ENCODE measurements around the gene FMC1. TPM values are rescaled to one million over a fixed set of nuclear protein-coding genes. Genes with fewer than 3 reads are reported as not detected.
"Not testable (repeated sequence)": the region's sequence is repeated elsewhere in the genome, so short reads cannot be mapped to it uniquely, and the experiment has no call there.

The FMC1 gene
- polyA plus RNA-seq, 3 donors from 2014 or later, result 35.9 to 59.9 (median 37.2) TPM

DNA sequence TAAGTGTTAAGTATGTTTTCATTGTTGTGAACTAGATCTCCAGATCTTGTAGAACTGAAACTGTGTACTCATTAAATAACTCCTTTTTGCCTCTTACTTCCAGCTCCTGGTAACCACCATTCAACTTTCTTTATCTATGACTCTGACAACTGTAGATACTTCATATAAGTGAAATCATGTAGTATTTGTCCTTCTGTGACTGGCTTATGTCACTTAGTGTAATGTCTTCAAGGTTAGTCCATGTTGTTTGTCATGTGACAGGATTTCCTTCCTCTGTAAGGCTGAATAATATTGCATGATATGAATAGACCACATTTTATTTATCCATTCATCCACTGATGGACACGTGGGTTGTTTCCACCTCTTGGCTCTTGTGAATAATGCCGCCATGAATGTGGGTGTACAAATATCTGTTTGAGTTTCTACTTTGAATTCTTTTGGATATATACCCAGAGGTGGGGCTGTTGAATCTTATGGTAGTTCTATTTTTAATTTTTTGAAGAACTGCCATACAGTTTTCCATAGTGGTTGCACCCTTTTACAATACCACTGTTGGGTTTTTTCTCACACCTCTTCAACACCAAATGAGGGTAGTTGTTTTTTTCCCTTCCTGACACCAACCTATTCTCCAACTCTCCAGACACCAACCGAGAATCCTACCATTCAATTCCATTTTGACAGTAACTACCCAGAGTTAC, 10.7 kb upstream of the FMC1 start:
- Mint-ChIP-seq H3K27me3 (ENCODE audit: low read depth in 3 of 3) (peaks cover 0 to 6% (median 4%) of the 10 kb centered on the region in 3 donors), H3K4me1 (peaks cover 0 to 2% of the 10 kb centered on the region in 2 donors), H3K36me3 (no peaks in the 10 kb centered on the region), H3K4me3 (no peak overlapping the region), H3K27ac (no peak overlapping the region), H3K9me3 (no peaks in the 10 kb centered on the region)
- no peak for DNase-seq

- peaks cover 0 to 2% of the 10 kb centered on the region in 2 donors for H3K4me1 Mint-ChIP-seq
- H3K27me3 Mint-ChIP-seq (ENCODE audit: low read depth in 3 of 3), result peaks cover 0 to 6% (median 3%) of the 10 kb centered on the region in 3 donors
- no peak overlapping the region for H3K4me3 Mint-ChIP-seq
- DNase-seq, result no peak
- no peaks in the 10 kb centered on the region for H3K9me3 Mint-ChIP-seq
- H3K36me3 Mint-ChIP-seq, result no peaks in the 10 kb centered on the region
- H3K27ac Mint-ChIP-seq, result no peak overlapping the region
Measured at GRCh38 chr7:139332697-139333359, 8.3 kb upstream of the FMC1 start.

- not testable (repeated sequence) for DNase-seq; H3K4me1 Mint-ChIP-seq; H3K27me3 Mint-ChIP-seq (ENCODE audit: low read depth in 3 of 3); H3K36me3 Mint-ChIP-seq; H3K4me3 Mint-ChIP-seq; H3K9me3 Mint-ChIP-seq; H3K27ac Mint-ChIP-seq
Measured at GRCh38 chr7:139333443-139333842, 7.7 kb upstream of the FMC1 start.

DNA sequence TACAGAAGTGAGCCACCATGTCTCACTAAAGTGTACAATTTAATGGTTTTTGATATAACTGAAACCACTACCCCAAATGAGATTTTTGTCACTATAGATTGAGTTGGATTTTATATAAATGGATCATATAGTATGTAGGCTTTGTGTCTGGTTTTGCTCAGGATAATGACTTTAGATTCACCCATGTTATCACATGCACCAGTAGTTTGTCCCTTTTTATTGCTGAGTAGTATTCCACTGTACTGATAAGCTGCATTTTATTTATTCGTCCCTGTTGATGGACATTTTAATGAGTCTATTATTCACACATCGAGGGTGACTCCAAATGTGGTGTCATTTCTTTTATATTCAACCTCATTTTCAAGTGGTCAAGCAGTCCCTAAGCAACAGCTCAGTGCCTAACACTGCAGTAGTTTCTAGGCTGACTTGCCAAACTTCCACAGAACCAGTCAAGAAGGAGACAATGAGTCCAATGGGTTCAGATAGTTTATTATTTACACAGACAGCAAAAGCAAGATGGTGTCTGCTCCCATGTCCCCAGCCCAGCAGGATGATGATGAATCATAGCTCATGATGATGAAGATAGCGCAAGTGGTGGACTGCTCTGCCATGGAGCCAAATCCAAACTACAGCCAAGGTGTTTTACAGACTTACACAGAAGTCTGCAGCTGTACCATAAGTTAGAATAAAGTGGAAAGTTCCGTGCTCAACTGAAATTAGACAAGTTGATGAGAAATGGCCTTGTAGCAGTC, 6.6 kb upstream of the FMC1 start:
- H3K36me3 Mint-ChIP-seq, result no peaks in the 10 kb centered on the region
- DNase-seq, result no peak
- peaks cover 6 to 7% of the 10 kb centered on the region in 2 donors for H3K4me1 Mint-ChIP-seq
- peaks cover 0 to 7% (median 0%) of the 10 kb centered on the region in 6 donors for H3K9me3 Mint-ChIP-seq
- H3K4me3 Mint-ChIP-seq, result no peak overlapping the region
- peaks cover 5 to 9% (median 6%) of the 10 kb centered on the region in 3 donors for H3K27me3 Mint-ChIP-seq (ENCODE audit: low read depth in 3 of 3)
- H3K27ac Mint-ChIP-seq, result no peak overlapping the region

GRCh38 chr7:139339025-139339424, 2.1 kb upstream of the FMC1 start:
- peaks cover 0 to 8% (median 0%) of the 10 kb centered on the region in 3 donors for H3K36me3 Mint-ChIP-seq
- peak overlapping the region; percentile 96 to 100 (median 98) for H3K27ac Mint-ChIP-seq
- DNase-seq, result no peak
- H3K4me1 Mint-ChIP-seq, result peaks cover 33 to 41% of the 10 kb centered on the region in 2 donors
- peaks cover 0 to 13% (median 6%) of the 10 kb centered on the region in 6 donors for H3K9me3 Mint-ChIP-seq
- peak overlapping the region; percentile 90 to 99 (median 97) for H3K4me3 Mint-ChIP-seq
- peaks cover 19 to 31% (median 20%) of the 10 kb centered on the region in 3 donors for H3K27me3 Mint-ChIP-seq (ENCODE audit: low read depth in 3 of 3)

- Mint-ChIP-seq H3K4me3 (peak overlapping the region; percentile 90 to 99 (median 97)), H3K27me3 (ENCODE audit: low read depth in 3 of 3) (peaks cover 19 to 31% (median 20%) of the 10 kb centered on the region in 3 donors), H3K27ac (peak overlapping the region; percentile 96 to 100 (median 98)), H3K36me3 (peaks cover 0 to 8% (median 0%) of the 10 kb centered on the region in 3 donors), H3K9me3 (peaks cover 0 to 13% (median 6%) of the 10 kb centered on the region in 6 donors), H3K4me1 (peaks cover 33 to 41% of the 10 kb centered on the region in 2 donors)
- no peak for DNase-seq
Measured at GRCh38 chr7:139339698-139340036, 1.5 kb upstream of the FMC1 start.

- H3K9me3 Mint-ChIP-seq, result peaks cover 0 to 13% (median 6%) of the 10 kb centered on the region in 6 donors
- peak overlapping the region; percentile 96 to 100 (median 98) for H3K27ac Mint-ChIP-seq
- peaks cover 0 to 8% (median 0%) of the 10 kb centered on the region in 3 donors for H3K36me3 Mint-ChIP-seq
- peaks cover 19 to 29% (median 20%) of the 10 kb centered on the region in 3 donors for H3K27me3 Mint-ChIP-seq (ENCODE audit: low read depth in 3 of 3)
- DNase-seq, result peak; percentile 98
- H3K4me3 Mint-ChIP-seq, result peak overlapping the region; percentile 90 to 99 (median 97)
- H3K4me1 Mint-ChIP-seq, result peaks cover 33 to 41% of the 10 kb centered on the region in 2 donors
Measured at GRCh38 chr7:139340037-139340807, 915 bp upstream of the FMC1 start.

DNA sequence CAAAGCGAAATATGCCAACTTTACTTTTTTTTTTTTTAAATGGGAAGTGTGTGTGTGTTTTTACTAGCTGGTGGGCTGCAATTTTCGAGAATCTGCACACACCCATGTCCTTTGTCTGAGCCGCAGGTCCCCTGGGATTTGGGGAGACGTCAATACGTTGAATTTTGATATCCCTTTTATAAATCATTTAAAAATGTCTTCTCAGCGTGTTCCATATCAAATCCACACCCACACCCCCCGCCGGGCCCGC, 404 bp upstream of the FMC1 start:
- peak overlapping the region; percentile 96 to 100 (median 98) for H3K27ac Mint-ChIP-seq

DNA sequence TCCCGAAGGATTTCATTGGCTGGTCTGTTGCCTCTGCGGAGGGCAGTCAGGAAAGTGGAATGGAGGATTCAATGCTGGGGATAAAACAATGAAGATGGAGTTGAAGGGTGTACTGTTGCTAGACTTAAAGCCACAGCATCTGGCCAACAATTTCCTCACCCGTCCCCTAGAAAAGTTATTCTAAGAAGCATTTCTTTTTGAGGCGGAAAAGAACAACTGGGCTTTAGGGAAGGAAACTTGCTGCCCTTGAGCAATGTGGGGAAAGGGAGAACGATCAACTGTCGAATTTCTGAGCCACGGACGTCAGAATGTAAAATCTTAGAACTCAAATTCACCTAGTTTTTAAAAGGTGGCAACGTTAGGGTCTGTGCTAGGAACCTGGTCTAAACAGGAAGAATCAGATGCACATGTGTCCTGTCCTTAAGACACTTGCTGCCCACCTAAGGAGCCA, 664 bp downstream of the FMC1 start:
- H3K4me3 Mint-ChIP-seq, result peak overlapping the region; percentile 90 to 99 (median 97)
- peaks cover 18 to 29% (median 19%) of the 10 kb centered on the region in 3 donors for H3K27me3 Mint-ChIP-seq (ENCODE audit: low read depth in 3 of 3)
- H3K9me3 Mint-ChIP-seq, result peaks cover 0 to 13% (median 6%) of the 10 kb centered on the region in 6 donors
- H3K4me1 Mint-ChIP-seq, result peaks cover 33 to 41% of the 10 kb centered on the region in 2 donors
- DNase-seq, result peak in 1 of 3 donors; percentile 5
- peaks cover 2 to 10% (median 2%) of the 10 kb centered on the region in 3 donors for H3K36me3 Mint-ChIP-seq
- peak overlapping the region; percentile 96 to 100 (median 98) for H3K27ac Mint-ChIP-seq

More for the DNA sequence above, 404 bp upstream of the FMC1 start:
- no peak for DNase-seq
- H3K36me3 Mint-ChIP-seq, result peaks cover 0 to 8% (median 0%) of the 10 kb centered on the region in 3 donors
- peaks cover 19 to 29% (median 20%) of the 10 kb centered on the region in 3 donors for H3K27me3 Mint-ChIP-seq (ENCODE audit: low read depth in 3 of 3)
- H3K9me3 Mint-ChIP-seq, result peaks cover 0 to 13% (median 6%) of the 10 kb centered on the region in 6 donors
- H3K4me3 Mint-ChIP-seq, result peak overlapping the region; percentile 90 to 99 (median 97)
- peaks cover 33 to 41% of the 10 kb centered on the region in 2 donors for H3K4me1 Mint-ChIP-seq

DNA sequence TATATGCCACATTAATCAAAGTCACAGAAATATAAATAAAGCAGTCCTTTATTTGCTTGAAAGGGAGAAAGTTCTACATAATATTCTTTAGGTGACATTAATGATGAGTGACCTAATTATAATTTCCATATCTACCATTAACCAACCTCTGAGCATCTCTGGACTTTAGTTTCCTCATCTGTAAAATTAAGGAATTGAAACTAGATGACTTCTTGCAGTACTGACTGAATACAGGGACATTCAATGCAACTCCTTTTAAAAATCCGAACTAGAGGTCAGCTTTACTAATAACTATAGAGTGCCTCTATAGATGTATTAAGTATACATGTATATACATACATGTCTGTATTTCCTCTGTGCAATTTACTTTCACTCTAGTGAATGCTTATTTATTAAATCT, 3.9 kb downstream of the FMC1 start:
- Mint-ChIP-seq H3K36me3 (peaks cover 5 to 12% (median 11%) of the 10 kb centered on the region in 3 donors), H3K9me3 (peaks cover 0 to 7% (median 5%) of the 10 kb centered on the region in 6 donors), H3K27me3 (ENCODE audit: low read depth in 3 of 3) (peaks cover 11 to 18% (median 13%) of the 10 kb centered on the region in 3 donors), H3K27ac (peak overlapping the region in 1 of 6 donors; percentile 39), H3K4me3 (no peak overlapping the region), H3K4me1 (peaks cover 24 to 33% of the 10 kb centered on the region in 2 donors)
- DNase-seq, result no peak

DNA sequence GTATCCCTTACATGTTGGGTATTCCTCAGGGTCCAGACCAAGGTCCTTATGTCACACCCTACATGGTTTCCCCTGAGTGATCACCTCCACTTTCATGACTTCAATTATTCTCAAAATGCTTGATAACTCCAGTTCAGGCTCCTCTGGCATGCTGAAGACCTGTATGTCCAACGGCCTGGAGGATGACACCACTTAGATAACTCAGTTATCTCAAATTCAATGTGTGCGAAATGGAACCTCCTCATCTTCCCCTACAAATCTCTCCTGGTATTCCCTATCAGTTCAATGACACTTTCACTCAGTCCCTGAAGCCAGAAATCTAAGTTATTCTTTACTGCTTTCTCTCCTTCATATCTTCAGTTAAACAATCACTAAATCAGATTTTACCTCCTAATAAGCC, 9.9 kb downstream of the FMC1 start:
- DNase-seq, result no peak
- Mint-ChIP-seq H3K27ac (no peak overlapping the region), H3K36me3 (peaks cover 12 to 16% (median 15%) of the 10 kb centered on the region in 3 donors), H3K4me3 (no peak overlapping the region), H3K4me1 (no peaks in the 10 kb centered on the region), H3K9me3 (no peaks in the 10 kb centered on the region), H3K27me3 (ENCODE audit: low read depth in 3 of 3) (peaks cover 0 to 2% (median 0%) of the 10 kb centered on the region in 3 donors)

DNA sequence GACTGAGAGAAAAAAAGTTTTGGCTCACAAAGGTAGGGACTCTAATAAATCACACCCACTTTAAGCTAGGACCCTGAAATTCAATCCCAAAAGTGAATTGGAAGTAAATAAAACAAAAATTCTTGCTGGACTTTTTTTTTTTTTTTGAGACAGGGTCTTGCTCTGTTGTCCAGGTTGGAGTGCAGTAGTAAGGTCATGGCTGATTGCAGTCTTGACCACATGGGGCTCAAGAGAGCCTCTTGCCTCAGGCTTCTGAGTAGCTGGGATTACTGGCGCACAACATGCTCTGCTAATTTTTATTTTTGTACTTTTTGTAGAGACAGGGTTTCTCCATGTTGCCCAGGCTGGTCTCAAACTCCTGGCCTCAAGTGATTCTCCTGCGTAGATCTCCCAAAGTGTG, 13.6 kb downstream of the FMC1 start:
- peaks cover 11 to 22% of the 10 kb centered on the region in 2 donors for H3K4me1 Mint-ChIP-seq
- H3K36me3 Mint-ChIP-seq, result peaks cover 5 to 10% (median 7%) of the 10 kb centered on the region in 3 donors
- H3K27ac Mint-ChIP-seq, result no peak overlapping the region
- no peaks in the 10 kb centered on the region for H3K9me3 Mint-ChIP-seq
- no peak for DNase-seq
- no peak overlapping the region for H3K4me3 Mint-ChIP-seq
- H3K27me3 Mint-ChIP-seq (ENCODE audit: low read depth in 3 of 3), result peaks cover 2 to 16% (median 11%) of the 10 kb centered on the region in 3 donors

GRCh38 chr7:139355320-139355719, 14.2 kb downstream of the FMC1 start:
- Mint-ChIP-seq H3K4me1 (peaks cover 11 to 22% of the 10 kb centered on the region in 2 donors), H3K4me3 (no peak overlapping the region), H3K9me3 (no peaks in the 10 kb centered on the region), H3K27ac (peak overlapping the region in 1 of 6 donors; percentile 26), H3K27me3 (ENCODE audit: low read depth in 3 of 3) (peaks cover 5 to 19% (median 13%) of the 10 kb centered on the region in 3 donors), H3K36me3 (peaks cover 5 to 10% (median 5%) of the 10 kb centered on the region in 3 donors)
- no peak for DNase-seq
